SK-N-SH treated with all-trans-retinoic acid at 6 μM for 48 hours (cell line): ENCODE data around the gene TRUB1.
A peak's percentile ranks its signal among the peaks of the same experiment; 100 is the strongest.

Experiments
- ATAC-seq: fragments of 200-7000 bp; cut with Tn5 transposase; 3 replicates; pipeline ENCODE4 v1.9.1; 2020; ENCODE audit warnings: mild to moderate bottlenecking, moderate library complexity
- ARNTL ChIP-seq: fragments of 450-650 bp; formaldehyde crosslinking; IDR thresholded peaks from 2 replicates; pipeline ENCODE4 v1.5.0; 2020; ENCODE audit warnings: low read depth, mild to moderate bottlenecking, moderate library complexity, borderline replicate concordance
- CSDC2 ChIP-seq: fragments of 250-450 bp; sonication (Bioruptor Pico); IDR thresholded peaks from 2 replicates; pipeline ENCODE4 v1.5.0; 2020; ENCODE audit warnings: mild to moderate bottlenecking, moderate library complexity
- ISL1 ChIP-seq: fragments of 250-450 bp; sonication (Bioruptor Pico); IDR thresholded peaks from 2 replicates; pipeline ENCODE4 v2.1.2; 2022; ENCODE audit warnings: mild to moderate bottlenecking, moderate library complexity
- OSR1 ChIP-seq: fragments of 250-450 bp; sonication (Bioruptor Pico); IDR thresholded peaks from 2 replicates; pipeline ENCODE4 v1.8.0; 2022; ENCODE audit warnings: moderate library complexity, mild to moderate bottlenecking, inconsistent platforms
- POU6F1 ChIP-seq: fragments of 250-450 bp; sonication (Bioruptor Pico); IDR thresholded peaks from 2 replicates; pipeline ENCODE4 v1.8.0; 2021; ENCODE audit warnings: low read depth, mild to moderate bottlenecking, moderate library complexity, borderline replicate concordance
- PPARA ChIP-seq: fragments of 250-450 bp; sonication (Bioruptor Pico); IDR thresholded peaks from 2 replicates; pipeline ENCODE4 v1.5.0; 2020; ENCODE audit warnings: mild to moderate bottlenecking, borderline replicate concordance
- RARB ChIP-seq: fragments of 250-450 bp; sonication (Bioruptor Pico); IDR thresholded peaks from 2 replicates; pipeline ENCODE4 v1.8.0; 2021; ENCODE audit warnings: mild to moderate bottlenecking, moderate library complexity
- SNAI2 ChIP-seq: fragments of 250-450 bp; sonication (Bioruptor Pico); IDR thresholded peaks from 2 replicates; pipeline ENCODE4 v1.5.0; 2020; ENCODE audit warnings: mild to moderate bottlenecking, moderate library complexity
- TCF4 ChIP-seq: fragments of 250-450 bp; sonication (Bioruptor Pico); IDR thresholded peaks from 2 replicates; pipeline ENCODE4 v1.8.0; 2021; ENCODE audit warnings: mild to moderate bottlenecking, moderate library complexity, borderline replicate concordance
- TOX ChIP-seq: fragments of 250-450 bp; sonication (Bioruptor Pico); IDR thresholded peaks from 2 replicates; pipeline ENCODE4 v1.8.0; 2021; ENCODE audit warnings: mild to moderate bottlenecking, moderate library complexity, borderline replicate concordance
- TSHZ2 ChIP-seq: fragments of 250-450 bp; sonication (Bioruptor Pico); IDR thresholded peaks from 2 replicates; pipeline ENCODE4 v1.5.0; 2020; ENCODE audit warnings: mild to moderate bottlenecking, moderate library complexity
- ZC3H10 ChIP-seq: fragments of 250-450 bp; sonication (Bioruptor Pico); IDR thresholded peaks from 2 replicates; pipeline ENCODE4 v1.5.1; 2021; ENCODE audit warnings: mild to moderate bottlenecking, moderate library complexity
- ZFP3 ChIP-seq: fragments of 250-450 bp; sonication (Bioruptor Pico); IDR thresholded peaks from 2 replicates; pipeline ENCODE4 v1.5.0; 2020; ENCODE audit warnings: mild to moderate bottlenecking, moderate library complexity
- ZFP30 ChIP-seq: fragments of 450-650 bp; formaldehyde crosslinking; IDR thresholded peaks from 2 replicates; pipeline ENCODE4 v1.5.0; 2022; ENCODE audit warnings: mild to moderate bottlenecking, moderate library complexity
- ZNF565 ChIP-seq: fragments of 450-650 bp; formaldehyde crosslinking; conservative IDR thresholded peaks from 2 replicates; pipeline ENCODE4 v1.5.0; 2020; ENCODE audit warnings: low read depth, mild to moderate bottlenecking, moderate library complexity
- ZNF70 ChIP-seq: fragments of 450-650 bp; formaldehyde crosslinking; IDR thresholded peaks from 2 replicates; pipeline ENCODE4 v1.5.0; 2020; ENCODE audit warnings: mild to moderate bottlenecking, moderate library complexity
- ZNF8 ChIP-seq: fragments of 450-650 bp; formaldehyde crosslinking; IDR thresholded peaks from 2 replicates; pipeline ENCODE4 v1.5.0; 2020; ENCODE audit warnings: mild to moderate bottlenecking, moderate library complexity
- TF ChIP-seq, protein P1 (sequence below): fragments of 250-450 bp; sonication (Bioruptor Pico); IDR thresholded peaks from 2 replicates; pipeline ENCODE4 v1.5.1; 2020; ENCODE audit warnings: low read depth, mild to moderate bottlenecking, moderate library complexity
- TF ChIP-seq, protein P2 (sequence below): fragments of 250-450 bp; sonication (Bioruptor Pico); IDR thresholded peaks from 2 replicates; pipeline ENCODE4 v1.8.0; 2020; ENCODE audit warnings: mild to moderate bottlenecking, moderate library complexity, borderline replicate concordance

TRUB1 gene

DNA sequence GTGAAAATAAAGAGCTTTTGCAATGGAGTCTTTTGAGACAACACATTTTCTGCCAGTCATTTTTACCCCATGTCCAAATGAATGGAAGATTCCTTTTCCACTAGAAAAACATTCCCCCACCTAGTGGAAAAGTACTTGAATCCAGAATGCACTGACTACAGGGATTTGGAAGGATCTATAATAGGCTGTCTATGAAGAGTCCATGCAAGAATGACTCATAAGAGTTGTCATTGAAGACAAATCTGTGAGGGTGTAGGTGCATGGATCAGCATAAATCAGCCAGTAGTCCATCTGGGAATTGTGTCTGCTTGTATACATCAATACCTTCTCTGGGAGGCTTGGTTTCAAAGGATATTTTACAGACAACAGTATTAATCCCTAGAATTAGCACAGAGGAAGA lies 32.5 kb upstream of the TRUB1 start:
- TF ChIP-seq ZNF565 (CRISPR knock-in tag) (no peak), ZFP3 (CRISPR knock-in tag) (no peak), OSR1 (CRISPR knock-in tag) (0 out of 2 replicates have a peak, but pooled peaks have one; percentile 30)
- TF ChIP-seq, protein P1, sequence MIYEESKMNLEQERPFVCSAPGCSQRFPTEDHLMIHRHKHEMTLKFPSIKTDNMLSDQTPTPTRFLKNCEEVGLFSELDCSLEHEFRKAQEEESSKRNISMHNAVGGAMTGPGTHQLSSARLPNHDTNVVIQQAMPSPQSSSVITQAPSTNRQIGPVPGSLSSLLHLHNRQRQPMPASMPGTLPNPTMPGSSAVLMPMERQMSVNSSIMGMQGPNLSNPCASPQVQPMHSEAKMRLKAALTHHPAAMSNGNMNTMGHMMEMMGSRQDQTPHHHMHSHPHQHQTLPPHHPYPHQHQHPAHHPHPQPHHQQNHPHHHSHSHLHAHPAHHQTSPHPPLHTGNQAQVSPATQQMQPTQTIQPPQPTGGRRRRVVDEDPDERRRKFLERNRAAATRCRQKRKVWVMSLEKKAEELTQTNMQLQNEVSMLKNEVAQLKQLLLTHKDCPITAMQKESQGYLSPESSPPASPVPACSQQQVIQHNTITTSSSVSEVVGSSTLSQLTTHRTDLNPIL, result no peak
- ATAC-seq, result peak; percentile 83

DNA sequence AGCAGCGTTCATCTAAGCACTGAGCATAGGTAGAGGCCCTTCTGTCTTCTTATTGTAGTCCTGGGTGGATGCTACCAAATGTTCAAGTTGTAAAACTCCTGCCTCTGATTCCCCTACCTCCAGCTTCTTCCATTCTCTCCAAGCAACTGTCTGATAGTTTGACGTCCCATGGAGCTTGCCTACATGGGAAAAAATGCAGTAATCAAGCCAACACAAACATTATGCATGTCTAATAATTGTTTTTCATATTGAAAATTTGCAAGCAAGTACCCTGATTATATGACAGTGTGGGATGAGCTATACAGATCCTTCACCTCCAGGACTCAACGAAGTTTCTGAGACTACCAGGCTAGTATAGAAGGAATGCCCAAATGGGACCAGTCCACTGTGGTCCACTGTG lies 31.0 kb upstream of the TRUB1 start:
- ATAC-seq, result no peak
- TF ChIP-seq ARNTL (CRISPR knock-in tag), result no peak
- no peak for TF ChIP-seq CSDC2 (CRISPR knock-in tag)
- TF ChIP-seq ZNF8 (CRISPR knock-in tag), result no peak
- TF ChIP-seq, protein P2, sequence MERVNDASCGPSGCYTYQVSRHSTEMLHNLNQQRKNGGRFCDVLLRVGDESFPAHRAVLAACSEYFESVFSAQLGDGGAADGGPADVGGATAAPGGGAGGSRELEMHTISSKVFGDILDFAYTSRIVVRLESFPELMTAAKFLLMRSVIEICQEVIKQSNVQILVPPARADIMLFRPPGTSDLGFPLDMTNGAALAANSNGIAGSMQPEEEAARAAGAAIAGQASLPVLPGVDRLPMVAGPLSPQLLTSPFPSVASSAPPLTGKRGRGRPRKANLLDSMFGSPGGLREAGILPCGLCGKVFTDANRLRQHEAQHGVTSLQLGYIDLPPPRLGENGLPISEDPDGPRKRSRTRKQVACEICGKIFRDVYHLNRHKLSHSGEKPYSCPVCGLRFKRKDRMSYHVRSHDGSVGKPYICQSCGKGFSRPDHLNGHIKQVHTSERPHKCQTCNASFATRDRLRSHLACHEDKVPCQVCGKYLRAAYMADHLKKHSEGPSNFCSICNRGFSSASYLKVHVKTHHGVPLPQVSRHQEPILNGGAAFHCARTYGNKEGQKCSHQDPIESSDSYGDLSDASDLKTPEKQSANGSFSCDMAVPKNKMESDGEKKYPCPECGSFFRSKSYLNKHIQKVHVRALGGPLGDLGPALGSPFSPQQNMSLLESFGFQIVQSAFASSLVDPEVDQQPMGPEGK (CRISPR knock-in tag), result no peak
- TF ChIP-seq TOX (CRISPR knock-in tag), result no peak
- no peak for TF ChIP-seq ISL1 (CRISPR knock-in tag)
- no peak for TF ChIP-seq TCF4 (CRISPR knock-in tag)
- TF ChIP-seq, protein P1, result no peak
- TF ChIP-seq ZNF70 (CRISPR knock-in tag), result no peak
- no peak for TF ChIP-seq TSHZ2 (CRISPR knock-in tag)
- TF ChIP-seq OSR1 (CRISPR knock-in tag), result no peak
- no peak for TF ChIP-seq SNAI2 (CRISPR knock-in tag)
- no peak for TF ChIP-seq POU6F1 (CRISPR knock-in tag)
- TF ChIP-seq ZFP30 (CRISPR knock-in tag), result no peak
- no peak for TF ChIP-seq PPARA (CRISPR knock-in tag)
- TF ChIP-seq, all 23 proteins: peak for 0

DNA sequence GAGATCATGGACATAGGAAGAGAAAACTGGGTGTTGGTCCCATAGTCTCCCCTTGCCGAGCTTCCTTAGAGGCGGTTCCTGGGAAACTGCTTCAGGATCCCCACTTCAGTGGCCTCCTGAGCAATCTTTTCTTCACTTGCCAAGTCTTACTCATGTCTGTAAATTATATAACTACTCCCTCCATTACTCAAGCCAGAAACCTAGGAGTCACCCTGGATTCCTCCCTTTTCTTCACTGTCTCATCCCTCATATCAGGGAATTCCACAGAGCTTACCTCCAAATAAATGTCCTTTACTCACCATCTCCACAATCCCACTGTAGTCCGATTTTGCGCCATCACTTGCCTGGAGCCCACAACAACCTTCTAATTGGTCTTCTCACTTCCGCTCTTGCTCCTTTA lies 29.1 kb upstream of the TRUB1 start:
- no peak for ATAC-seq
- TF ChIP-seq RARB (CRISPR knock-in tag) (no peak), ZC3H10 (CRISPR knock-in tag) (no peak), PPARA (CRISPR knock-in tag) (no peak), ZFP30 (CRISPR knock-in tag) (no peak), ZNF565 (CRISPR knock-in tag) (no peak), POU6F1 (CRISPR knock-in tag) (no peak), TCF4 (CRISPR knock-in tag) (no peak), CSDC2 (CRISPR knock-in tag) (no peak), TSHZ2 (CRISPR knock-in tag) (no peak), ZFP3 (CRISPR knock-in tag) (no peak), TOX (CRISPR knock-in tag) (no peak), ISL1 (CRISPR knock-in tag) (no peak), ARNTL (CRISPR knock-in tag) (no peak)
- TF ChIP-seq, protein P2 (CRISPR knock-in tag), result no peak
